NCI-H526 treated with DMSO at 0.1 percent for 48 hours (cell line): ENCODE results near the gene SF3B6.
"Not testable (repeated sequence)": the region's sequence is repeated elsewhere in the genome, so short reads cannot be mapped to it uniquely, and the experiment has no call there.

Experiments
- DNase-seq: peaks from one replicate; lab custom pipeline; 2025; lab: John Stamatoyannopoulos, UW

Gene SF3B6, protein sequence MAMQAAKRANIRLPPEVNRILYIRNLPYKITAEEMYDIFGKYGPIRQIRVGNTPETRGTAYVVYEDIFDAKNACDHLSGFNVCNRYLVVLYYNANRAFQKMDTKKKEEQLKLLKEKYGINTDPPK

DNA sequence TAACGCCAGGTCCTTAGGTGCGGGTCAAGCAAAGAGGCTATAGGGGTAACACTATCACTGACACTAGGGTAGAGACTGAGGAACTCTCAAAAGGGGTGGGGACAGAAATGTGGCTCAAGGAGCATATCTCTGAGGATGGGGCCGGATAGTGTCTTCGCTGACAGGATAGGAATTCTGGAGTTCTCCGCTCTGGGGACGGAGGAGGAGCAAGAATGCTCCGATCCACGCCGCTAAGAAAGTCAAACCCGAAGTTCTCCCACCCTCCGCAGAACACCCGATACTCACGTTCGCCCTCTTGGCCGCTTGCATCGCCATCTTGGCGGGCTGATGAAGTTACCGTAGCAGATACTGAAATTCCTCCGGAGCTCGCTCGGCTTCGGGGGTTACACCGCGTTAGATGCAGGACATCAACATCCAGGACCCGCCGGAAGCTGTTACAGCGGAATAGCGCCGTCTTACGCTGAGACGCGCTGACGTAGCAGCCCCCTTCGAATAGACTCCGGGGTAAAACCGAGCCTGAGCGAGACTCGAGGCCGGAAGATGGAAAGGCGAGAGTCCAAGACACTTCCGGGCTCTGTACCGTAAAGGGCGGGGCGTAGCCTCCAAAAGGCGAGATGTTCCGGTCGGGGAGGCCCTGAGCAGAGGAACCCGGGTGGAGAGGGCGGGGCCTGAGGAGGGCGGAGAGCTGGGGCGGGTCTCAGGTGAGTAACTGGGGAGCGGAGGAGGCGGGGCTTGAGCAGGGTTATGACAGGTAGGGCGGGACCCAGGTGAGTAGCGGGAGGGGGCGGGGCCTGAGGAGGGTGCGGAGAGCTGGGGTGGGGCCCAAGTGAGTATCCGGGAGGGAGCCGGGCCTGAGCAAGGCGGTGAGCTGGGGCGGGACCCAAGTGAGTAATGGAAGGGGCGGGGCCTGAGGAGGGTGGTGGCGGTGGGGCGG is at the start of gene SF3B6:
TSS of gene SF3B6 (minus strand) at position 412 of the 934 bp plus-strand sequence. CDS start at position 315, 97 bp downstream.
- peak; percentile 99 for DNase-seq

GRCh38 chr2:24123922-24124580 is 47.9 kb upstream of the SF3B6 start:
- no peak for DNase-seq

DNA sequence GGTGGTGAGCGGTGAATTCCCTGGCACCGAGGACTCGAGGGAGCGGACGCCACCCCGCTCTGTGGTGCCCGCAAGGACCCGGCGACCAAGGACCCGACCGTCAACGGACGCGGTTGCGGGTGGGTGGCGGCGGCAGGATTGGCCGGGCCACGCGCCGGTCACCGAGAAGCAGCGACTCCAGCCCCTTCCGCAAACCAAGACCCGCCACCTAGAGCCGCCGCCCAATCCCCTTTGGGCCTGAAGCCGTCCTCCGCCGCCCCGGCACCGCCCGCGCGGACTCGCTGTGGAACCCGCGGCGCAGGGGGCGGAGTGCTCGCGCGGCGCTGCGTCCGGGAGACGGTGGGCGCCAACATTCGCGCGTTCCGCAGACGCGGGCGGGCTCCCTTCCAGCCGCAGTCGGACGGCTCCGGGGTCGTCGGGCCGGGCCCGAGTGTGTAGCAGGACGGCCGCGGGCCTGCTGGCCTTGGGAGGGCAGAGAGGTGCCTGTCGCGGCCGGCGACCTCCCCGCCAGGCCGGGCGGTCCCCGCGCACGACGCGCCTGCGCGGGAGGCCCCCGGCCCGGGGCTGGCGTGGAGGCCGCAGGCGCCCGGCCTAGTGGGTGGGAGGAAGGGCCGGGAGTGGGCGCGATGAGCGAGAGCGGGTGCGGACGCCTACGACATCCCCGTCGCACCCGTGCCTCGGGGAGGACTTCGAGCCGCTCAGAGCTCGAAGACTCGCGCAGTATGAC is 47.2 kb upstream of the SF3B6 start, which contains the start of the genes FAM228B and PFN4:
TSS of gene FAM228B (plus strand) at position 275 of the 727 bp plus-strand sequence. CDS start 893 bp downstream, outside the sequence.
TSS of gene PFN4 (minus strand) at position 140 of the 727 bp plus-strand sequence. CDS start 799 bp downstream, outside the sequence.
- peak; percentile 81 for DNase-seq

GRCh38 chr2:24122366-24123194 is 46.5 kb upstream of the SF3B6 start:
- DNase-seq = peak; percentile 61

GRCh38 chr2:24121469-24121868 is 45.3 kb upstream of the SF3B6 start:
- DNase-seq = no peak

DNA sequence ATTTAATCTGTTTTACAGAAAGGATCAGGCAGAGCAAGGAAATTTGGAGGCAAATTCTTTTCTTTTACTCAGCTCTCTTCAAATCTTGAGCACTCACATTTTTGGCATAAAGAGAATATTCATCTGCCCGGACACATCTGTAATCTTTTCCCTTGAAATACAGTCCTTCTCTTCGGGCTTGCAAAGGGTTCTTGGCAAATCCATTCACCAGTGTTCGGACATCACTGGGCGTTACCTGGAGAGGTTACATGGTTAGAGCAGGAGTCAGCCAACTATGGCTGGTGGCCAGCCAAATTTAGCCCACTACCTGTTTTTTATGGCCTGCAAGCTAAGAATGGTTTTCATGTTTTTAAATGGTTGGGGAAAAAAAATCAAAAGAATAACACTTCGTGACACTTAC is 44.9 kb upstream of the SF3B6 start:
- no peak for DNase-seq

GRCh38 chr2:24117902-24118301 is 41.8 kb upstream of the SF3B6 start:
- no peak for DNase-seq

- no peak for DNase-seq
Measured at GRCh38 chr2:24115057-24115456, 38.9 kb upstream of the SF3B6 start.

DNA sequence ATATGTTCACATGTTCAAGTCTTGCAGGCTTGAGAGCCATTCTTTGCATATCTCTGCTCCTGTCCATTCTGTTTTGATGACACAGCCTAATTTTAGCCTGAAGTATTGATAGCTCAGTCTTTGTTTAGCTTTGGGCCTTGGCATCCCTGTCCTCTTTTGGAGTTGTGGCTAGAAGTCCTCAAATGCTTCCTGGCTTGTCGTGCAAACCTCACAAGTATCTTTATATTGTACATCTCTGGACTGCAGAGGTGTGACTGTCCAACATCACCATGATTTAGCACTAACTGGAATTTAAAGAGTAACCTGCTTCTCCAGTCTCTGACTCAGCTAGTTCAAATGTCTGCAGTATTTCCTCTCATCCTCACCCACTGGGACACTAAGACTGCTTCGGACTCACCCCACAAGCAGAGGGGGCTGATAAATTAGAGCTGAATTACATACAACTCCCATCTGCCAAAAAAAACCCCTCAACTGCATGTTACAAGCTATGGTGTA is 35.3 kb upstream of the SF3B6 start:
- DNase-seq = no peak

DNA sequence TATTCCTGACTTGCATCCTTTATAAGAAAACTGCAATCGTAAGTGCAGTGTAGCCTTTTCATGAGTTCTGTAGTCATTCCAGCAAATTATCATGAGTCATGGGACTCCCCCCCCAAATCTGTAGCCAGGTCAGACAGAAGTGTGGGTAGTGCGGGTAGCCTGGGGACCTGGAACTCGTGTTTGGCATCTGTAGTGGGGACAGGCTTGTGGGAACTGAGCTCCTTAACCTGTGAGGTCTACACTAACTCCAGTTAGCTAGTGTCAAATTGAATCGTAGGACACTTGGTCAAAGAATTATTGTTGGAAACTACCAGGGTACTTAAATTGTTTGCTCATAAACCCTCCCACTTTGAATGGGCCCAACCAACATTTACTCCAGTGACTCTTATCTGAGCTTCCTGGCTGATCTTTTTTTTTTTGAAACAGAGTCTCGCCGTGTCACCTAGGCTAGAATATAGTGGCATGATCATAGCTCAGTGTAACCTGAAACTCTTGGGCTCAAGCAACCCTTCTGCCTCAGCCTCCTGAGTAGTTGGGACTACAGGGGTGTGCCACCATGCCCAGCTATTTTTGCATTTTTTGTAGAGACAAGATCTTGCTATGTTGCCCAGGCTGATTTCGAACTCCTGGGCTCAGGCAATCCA is 34.7 kb upstream of the SF3B6 start:
- no peak for DNase-seq

DNA sequence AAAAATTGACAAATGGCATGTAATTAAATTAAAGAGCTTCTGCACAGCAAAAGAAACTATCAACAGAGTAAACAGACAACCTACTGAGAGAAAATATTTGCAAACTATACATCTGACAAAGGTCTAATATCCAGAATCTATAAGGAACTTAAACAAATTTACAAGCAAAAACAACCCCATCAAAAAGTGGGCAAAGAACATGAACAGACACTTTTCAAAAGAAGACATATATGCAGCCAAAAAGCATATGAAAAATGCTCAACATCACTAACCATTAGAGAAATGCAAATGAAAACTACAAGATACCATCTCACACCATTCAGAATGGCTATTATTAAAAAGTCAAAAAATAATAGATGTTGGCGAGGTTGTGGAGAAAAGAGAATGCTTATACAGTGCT is 33.3 kb upstream of the SF3B6 start:
- DNase-seq = not testable (repeated sequence)

DNA sequence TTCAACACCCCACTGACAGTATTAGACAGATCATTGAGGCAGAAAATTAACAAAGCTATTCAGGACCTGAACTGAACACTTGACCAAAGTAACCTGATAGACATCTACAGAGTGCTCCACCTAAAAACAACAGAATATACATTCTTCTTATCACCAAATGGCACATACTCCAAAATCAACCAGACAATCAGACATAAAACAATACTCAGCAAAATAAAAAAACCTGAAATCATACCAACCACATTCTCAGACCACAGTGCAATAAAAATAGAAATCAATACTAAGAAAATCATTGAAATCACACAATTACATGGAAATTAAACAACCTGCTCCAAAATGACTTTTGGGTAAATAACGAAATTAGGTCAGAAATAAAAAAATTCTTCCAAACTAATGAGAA is 31.2 kb upstream of the SF3B6 start:
- no peak for DNase-seq

GRCh38 chr2:24106786-24107185 is 30.7 kb upstream of the SF3B6 start:
- DNase-seq = no peak

DNA sequence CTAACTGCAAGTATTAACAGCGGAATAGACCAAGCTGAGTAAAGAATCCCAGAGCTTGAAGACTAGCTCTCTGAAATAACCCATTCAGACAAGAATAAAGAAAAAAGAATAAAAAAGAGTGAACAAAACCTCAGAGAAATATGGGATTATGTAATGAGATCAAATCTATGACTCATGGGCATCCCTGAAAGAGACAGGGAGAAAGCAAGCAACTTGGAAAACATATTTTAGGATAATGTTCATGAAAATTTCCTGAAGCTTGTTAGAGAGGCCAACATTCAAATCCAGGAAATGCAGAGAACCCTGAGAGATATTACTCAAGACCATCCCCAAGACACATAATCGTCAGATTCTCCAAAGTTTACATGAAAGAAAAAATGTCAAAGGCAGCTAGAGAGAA is 29.7 kb upstream of the SF3B6 start:
- no peak for DNase-seq

GRCh38 chr2:24104906-24105305 is 28.8 kb upstream of the SF3B6 start:
- DNase-seq = no peak

- no peak for DNase-seq
Measured at GRCh38 chr2:24104110-24104650, 28.1 kb upstream of the SF3B6 start.

DNA sequence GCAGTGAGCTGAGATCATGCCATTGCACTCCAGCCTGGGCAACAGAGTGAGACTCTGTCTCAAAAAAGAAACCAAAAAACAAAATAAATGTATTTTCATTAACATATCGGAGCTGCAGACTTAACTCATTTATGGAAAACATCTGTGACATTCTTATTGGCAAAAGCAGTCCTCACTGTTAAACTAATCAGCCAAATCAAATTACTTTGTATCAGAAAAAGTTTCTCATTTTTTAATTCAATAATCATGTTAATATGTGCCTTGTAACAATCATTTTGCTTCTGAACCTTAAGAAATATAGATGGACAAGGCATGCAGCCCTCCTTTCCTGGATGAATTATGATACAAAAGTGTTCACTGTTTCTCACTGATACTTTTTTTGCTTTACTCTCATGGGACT is 26.6 kb upstream of the SF3B6 start:
- DNase-seq = no peak

GRCh38 chr2:24101992-24102391 is 25.9 kb upstream of the SF3B6 start:
- no peak for DNase-seq

DNA sequence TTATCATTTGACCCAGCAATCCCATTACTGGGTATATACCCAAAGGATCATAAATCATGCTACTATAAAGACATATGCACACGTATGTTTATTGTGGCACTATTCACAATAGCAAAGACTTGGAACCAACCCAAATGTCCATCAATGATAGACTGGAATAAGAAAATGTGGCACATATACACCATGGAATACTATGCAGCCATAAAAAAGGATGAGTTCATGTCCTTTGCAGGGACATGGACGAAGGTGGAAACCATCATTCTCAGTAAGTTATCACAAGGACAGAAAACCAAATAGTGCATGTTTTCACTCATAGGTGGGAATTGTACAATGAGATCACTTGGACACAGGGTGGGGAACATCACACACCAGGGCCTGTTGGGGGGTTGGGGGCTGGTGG is 24.6 kb upstream of the SF3B6 start:
- not testable (repeated sequence) for DNase-seq

DNA sequence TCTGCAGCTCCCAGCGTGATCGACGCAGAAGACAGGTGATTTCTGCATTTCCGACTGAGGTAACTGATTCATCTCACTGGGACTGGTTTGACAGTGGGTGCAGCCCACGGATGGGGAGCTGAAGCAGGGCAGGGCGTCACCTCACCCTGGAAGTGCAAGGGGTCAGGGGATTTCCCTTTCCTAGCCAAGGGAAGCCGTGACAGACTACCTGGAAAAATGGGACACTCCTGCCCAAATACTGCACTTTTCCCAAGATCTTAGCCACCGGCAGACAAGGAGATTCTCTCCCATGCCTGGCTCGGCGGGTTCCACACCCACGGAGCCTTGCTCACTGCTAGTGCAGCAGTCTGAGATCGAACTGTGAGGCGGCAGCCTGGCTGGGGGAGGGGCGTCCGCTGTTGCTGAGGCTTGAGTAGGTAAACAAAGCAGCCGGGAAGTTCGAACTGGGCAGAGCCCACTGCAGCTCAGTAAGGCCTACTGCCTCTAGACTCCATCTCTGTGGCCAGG is 19.1 kb upstream of the SF3B6 start:
- DNase-seq = not testable (repeated sequence)
